Left lung (tissue), 10 donors: ENCODE measurements around the gene PRPSAP1. TPM values are rescaled to one million over a fixed set of nuclear protein-coding genes. Genes with fewer than 3 reads are reported as not detected.

Source experiments
- ATAC-seq: fragments of 200-7000 bp; cut with Tn5 transposase; one replicate; pipeline ENCODE4 v1.9.1; 2020; ENCODE audit warnings: moderate library complexity
- DNase-seq, 4 donors: peaks; one replicate each; pipeline ENCODE4 v3.0.0-alpha.2; 2013 to 2020
- H3K27ac ChIP-seq, 2 donors: fragments of 200-600 bp; sonication (generic) in 1 of 2; one replicate each; pipeline versions ENCODE4 v1.5.0 to v1.8.0; 2020 to 2021
- H3K27me3 ChIP-seq, 2 donors: fragments of 200-600 bp; sonication (generic) in 1 of 2; one replicate each; pipeline versions ENCODE4 v1.5.0 to v1.8.0; 2020 to 2021
- H3K36me3 ChIP-seq, 2 donors: fragments of 200-600 bp; sonication (generic) in 1 of 2; one replicate each; pipeline versions ENCODE4 v1.5.0 to v1.8.0; 2020 to 2021
- H3K4me1 ChIP-seq, 2 donors: fragments of 200-600 bp; one replicate each; pipeline ENCODE4 v1.8.0; 2021
- H3K4me3 ChIP-seq, 2 donors: fragments of 200-600 bp; sonication (generic) in 1 of 2; one replicate each; pipeline versions ENCODE4 v1.5.0 to v1.8.0; 2020 to 2021; ENCODE audit warnings: mild to moderate bottlenecking in 1 of 2
- H3K9me3 ChIP-seq, 2 donors: fragments of 200-600 bp; sonication (generic) in 1 of 2; one replicate each; pipeline versions ENCODE4 v1.5.0 to v1.8.0; 2020 to 2021
- CTCF ChIP-seq, 2 donors: fragments of 200-600 bp; sonication (generic) in 1 of 2; IDR thresholded peaks; one replicate each; pipeline versions ENCODE4 v1.5.0 to v1.8.0; 2021; ENCODE audit warnings: antibody characterized with exemption in 2 of 2
- intact Hi-C, 2 donors: fragments of 100-400 bp; cut with DNase I; formaldehyde crosslinking; loops; one replicate each; pipeline versions ENCODE4 v1.11.2 to v1.14.2; 2022
- polyA plus RNA-seq, 6 donors: library from polyadenylated mRNA; unstranded; fragments of 120-200 nt; gene quantifications; one replicate each; pipeline ENCODE4 v1.2.1, GENCODE V29; 2013; ENCODE audit not compliant: insufficient read length in 6 of 6
- total RNA-seq, 2 donors: library from RNA; stranded (reverse); fragmentation: NEBNext Ultra II Directional; extraction: Animal tissue kit (Norgen Biotek cat#: 25700); gene quantifications; one replicate each; pipeline ENCODE4 v1.2.1, GENCODE V29; 2021
- donor health status: DM: no; HTN: yes; CAD: no.
- donor health status: DM: no; HTN: no; CAD: no.

The PRPSAP1 gene
- total and polyA plus RNA-seq, 8 donors = 51.2 to 95.4 (median 81.9) TPM

GRCh38 chr17:76333673-76334505 is 19.8 kb downstream of the PRPSAP1 start:
- peaks cover 0 to 31% of the 10 kb centered on the region in 2 donors for H3K36me3 ChIP-seq
- no peaks in the 10 kb centered on the region for H3K27me3 ChIP-seq
- H3K27ac ChIP-seq = peak overlapping the region in 1 of 2 donors; percentile 31
- no peak for TF ChIP-seq CTCF (IDR thresholded peaks at IDR 0.05)
- H3K4me1 ChIP-seq = peaks cover 0 to 9% of the 10 kb centered on the region in 2 donors
- H3K9me3 ChIP-seq = no peaks in the 10 kb centered on the region
- DNase-seq (no peak), ATAC-seq (no peak)
- intact Hi-C loops = no loop called here
- no peak overlapping the region for H3K4me3 ChIP-seq

DNA sequence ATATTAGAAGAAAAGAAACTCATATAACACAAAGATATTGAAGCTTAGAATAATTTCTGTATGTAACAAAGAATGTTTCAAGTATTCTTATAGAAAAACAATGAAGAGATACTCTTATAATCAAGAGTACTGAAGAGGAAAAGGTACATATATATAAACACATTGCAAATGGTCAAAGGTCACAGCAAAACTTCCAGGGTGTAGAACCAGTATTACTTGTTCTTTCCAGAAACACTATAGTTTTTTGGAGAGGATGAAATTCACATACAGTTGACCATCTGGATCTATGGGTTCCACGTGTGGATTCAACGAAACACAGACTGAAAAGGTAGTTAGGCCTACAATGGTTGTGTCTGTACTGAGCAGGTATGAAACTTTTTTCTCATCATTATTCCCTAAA is 22.6 kb downstream of the PRPSAP1 start:
- Histone ChIP-seq H3K27ac (no peak overlapping the region), H3K9me3 (no peaks in the 10 kb centered on the region), H3K36me3 (peaks cover 0 to 47% of the 10 kb centered on the region in 2 donors), H3K27me3 (no peaks in the 10 kb centered on the region), H3K4me3 (no peak overlapping the region), H3K4me1 (peaks cover 0 to 27% of the 10 kb centered on the region in 2 donors)
- DNase-seq (no peak), ATAC-seq (no peak)
- no peak for TF ChIP-seq CTCF (IDR thresholded peaks at IDR 0.05)
- intact Hi-C loops = no loop called here

DNA sequence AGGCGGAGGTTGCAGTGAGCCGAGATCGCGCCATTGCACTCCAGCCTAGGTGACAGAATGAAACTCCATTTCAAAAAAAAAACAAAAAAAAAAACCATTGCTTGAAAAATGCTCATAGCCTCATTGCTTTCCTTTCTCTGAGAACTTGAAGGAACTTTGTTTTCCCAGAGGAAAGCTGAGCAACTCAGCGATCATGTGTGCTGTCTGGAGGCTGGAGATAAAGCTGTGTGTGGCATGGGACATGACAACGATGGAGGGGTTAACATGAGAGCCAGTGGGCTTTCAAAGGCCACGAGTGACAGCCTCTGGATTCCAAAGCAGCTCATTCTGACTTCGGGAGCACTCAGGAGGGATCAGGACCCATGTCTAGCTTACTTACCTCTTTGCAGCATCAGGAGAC is 24.1 kb downstream of the PRPSAP1 start:
- Histone ChIP-seq H3K4me1 (peaks cover 0 to 27% of the 10 kb centered on the region in 2 donors), H3K9me3 (no peaks in the 10 kb centered on the region), H3K36me3 (peaks cover 0 to 50% of the 10 kb centered on the region in 2 donors), H3K27me3 (no peaks in the 10 kb centered on the region), H3K27ac (peak overlapping the region in 1 of 2 donors; percentile 28), H3K4me3 (no peak overlapping the region)
- TF ChIP-seq CTCF (IDR thresholded peaks at IDR 0.05) = no peak
- DNase-seq (no peak), ATAC-seq (no peak)
- intact Hi-C loops = no loop called here

DNA sequence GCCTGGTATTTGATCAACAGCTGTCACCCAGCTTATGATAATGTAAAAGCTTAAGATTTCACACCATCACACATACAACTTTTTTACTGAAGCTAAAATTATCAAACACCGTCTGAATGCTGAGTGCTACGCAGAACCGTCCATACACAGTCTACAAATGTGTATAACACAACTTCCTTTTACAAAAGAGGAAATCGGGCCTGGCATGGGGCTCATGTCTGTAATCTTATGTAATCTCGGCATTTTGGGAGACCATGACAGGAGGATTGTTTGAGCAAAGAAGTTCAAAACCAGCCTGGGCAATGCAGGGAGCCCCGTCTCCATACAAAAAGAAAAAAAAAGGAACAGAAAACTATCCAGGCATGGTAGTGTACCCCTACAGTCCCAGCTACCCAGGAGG is 26.0 kb downstream of the PRPSAP1 start:
- peaks cover 0 to 18% of the 10 kb centered on the region in 2 donors for H3K4me1 ChIP-seq

More for the DNA sequence above, 26.0 kb downstream of the PRPSAP1 start:
- Histone ChIP-seq H3K27me3 (no peaks in the 10 kb centered on the region), H3K36me3 (peaks cover 0 to 70% of the 10 kb centered on the region in 2 donors), H3K4me3 (peak overlapping the region in 1 of 2 donors; percentile 1), H3K27ac (peak overlapping the region; percentile 19 to 81), H3K9me3 (no peaks in the 10 kb centered on the region)
- peak in 1 of 4 donors; percentile 38 for DNase-seq
- ATAC-seq = peak; percentile 68
- TF ChIP-seq CTCF (IDR thresholded peaks at IDR 0.05) = no peak
- intact Hi-C loops = no loop called here
